Activated CD8-positive, alpha-beta memory T cell treated with anti-CD3 and anti-CD28 coated beads for 48 hours (primary cell): ENCODE data around the gene PLXNA2.

Experiments used
- DNase-seq, 3 experiments: peaks; one replicate each; pipeline ENCODE4 v3.0.0-alpha.2; 2020; ENCODE audit warnings: low read depth in 2 of 3, low spot score in 2 of 3

The PLXNA2 gene

DNA sequence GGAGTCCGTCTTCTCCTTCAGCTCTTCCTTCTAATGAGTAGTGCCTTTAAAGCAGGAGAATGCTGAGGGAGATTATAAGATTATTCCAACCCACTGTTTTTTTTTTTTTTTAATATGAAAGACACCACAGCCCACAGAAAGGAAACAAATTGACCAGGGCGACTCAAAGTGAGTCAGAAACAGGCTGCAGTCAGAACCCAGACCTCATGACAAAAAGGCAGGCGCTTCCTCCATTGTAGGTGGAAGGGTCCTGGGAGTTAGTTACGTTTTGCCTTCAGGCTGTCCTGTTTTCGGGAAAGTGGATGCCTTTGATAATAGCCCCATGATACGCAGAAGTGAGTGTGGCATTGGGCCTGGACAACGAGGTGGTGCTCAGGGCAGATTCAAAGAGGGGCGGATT, 21.0 kb downstream of the PLXNA2 start:
- no peak for DNase-seq

DNA sequence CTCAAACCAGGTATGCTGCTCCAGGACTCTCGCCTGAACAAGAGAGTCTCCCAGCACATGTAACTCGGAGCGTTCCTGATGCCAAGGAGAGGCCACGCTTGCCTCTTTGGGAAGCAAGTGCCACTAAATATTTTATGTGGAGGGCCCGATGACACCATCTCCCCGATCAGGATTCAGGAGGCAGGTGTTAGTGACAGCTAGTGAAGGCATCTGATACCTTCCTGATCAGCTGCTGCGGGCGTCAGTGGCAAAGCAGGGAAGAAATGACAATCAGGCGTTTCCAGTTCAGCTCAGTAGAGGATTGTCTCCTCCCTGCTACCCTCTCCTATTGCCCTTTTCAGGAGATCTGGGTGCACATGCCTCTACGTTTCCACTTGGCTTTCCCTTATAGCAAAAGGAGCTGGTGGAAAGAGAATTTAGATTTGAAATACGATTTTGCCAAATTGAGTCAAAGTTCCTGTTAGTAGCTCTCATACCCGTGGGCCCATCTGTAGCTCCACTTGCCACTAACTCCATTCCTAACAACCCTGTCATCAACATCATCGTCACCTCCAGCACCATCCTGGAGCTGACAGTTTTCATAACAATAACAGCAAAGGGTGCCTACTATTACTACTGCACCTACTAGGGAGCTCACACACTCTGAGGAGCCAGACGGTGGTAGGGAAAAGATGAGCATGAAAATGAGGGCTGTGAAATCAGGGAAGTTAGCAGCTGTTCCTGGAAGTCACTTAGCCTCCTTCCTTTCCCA, 21.6 kb downstream of the PLXNA2 start:
- DNase-seq, result no peak

DNA sequence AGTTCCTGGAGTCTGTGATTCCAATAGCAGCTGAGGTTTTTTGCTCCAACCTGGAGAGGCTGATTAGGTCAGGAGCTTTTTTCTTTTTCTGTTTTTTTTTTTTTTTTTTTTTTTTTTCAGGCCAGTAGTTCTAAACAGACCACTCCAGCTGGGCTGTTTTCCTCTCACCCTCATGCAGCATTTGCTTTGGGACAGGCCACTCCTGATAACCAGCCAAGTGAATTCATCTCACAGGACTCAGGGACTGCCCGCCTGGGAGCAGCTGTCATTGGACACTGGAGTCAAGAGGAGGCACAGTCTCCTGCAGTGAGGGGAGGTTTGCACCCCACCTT, 22.9 kb downstream of the PLXNA2 start:
- no peak for DNase-seq

DNA sequence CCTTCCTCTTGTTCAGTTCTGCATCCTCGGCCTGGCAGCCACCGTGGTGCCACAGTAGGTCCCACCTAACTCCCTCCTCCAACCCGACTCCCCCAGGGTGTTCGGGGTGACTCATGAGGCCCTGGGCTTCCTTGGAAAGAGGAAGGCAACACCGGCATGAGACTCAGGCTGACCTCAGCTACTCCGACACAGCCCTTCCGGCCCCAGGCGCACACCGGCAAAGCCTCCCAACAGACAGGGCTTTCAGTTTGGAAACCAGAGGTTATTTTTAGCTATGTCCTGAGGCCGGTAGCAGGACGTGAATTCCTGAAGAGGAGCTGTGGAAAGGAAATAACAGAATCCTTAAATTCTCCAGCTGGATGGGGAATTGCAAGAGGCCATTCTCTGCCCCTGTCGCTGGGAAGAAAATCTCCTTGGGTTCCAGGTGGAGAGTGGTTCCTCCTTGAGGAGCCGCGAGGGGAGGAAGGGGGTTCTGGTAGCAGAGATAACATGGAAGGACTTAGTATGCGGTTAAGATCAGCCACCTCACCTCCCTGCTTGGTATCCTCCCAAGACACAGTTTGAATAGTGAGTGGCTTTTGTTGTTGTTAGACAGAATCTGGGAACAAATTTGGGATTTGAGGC, 24.4 kb downstream of the PLXNA2 start:
- DNase-seq, result no peak

- no peak for DNase-seq
Observed at GRCh38 chr1:208219098-208219658, 25.0 kb downstream of the PLXNA2 start.

DNA sequence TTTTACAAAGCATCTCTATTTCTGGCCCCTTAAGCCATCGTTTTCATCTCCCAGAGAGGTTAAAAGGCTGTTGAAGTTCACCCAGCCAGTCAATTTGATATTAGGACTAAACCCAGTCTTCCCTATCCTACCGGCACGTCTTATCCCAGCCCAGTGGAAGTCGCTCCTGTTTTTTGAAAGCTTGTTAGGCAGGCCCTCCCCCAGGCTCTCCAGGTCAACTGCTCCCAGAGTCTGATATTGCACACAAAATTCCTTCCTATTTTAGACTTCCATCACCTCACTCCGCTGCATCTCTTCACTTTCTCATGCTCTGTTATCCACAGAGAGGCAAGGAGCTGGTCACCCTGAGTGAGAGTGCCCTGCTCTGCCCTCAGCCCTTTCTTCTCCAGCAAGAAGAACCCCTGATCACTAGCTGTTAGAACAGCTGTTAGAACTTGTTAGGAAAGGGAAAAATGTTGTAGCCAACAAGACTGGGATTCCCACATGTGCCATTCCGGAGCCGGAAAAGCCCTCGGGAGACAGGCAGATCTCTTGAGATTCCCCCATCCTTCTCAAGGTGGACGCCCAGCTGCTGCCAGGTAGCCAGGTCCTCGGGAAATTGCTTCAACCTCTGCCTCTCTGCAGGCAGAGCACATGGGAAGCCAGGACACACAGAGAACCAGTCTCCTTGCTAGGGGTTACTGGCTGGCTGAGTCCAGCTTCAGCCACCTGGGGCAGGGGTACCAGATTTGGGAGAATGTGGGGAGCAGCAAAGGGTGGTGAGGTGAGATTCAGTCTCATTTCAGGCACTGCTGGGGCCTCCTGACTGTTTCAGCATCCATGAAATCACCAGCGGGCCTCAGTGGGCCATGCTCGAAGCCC, 25.7 kb downstream of the PLXNA2 start:
- no peak for DNase-seq

DNA sequence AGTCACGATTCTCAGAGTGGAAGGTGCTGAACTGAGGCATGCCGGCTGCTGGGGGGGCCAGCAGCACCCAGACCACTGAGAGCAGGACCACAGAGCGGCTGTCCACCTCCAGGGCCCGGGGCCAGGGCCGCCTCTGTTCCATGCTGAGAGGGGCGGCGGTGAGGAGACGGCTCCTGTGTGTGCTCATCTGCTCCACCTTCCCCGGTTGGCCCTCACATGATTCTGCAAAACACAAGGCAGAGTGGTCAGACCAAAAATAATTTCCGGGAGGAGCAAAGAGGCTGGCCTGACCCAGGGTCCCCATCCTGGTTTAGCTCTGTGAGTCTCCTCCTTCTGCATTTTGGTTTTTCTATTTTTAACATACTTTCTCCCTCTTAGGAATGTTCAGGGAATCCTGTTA, 26.4 kb downstream of the PLXNA2 start:
- DNase-seq, result no peak

GRCh38 chr1:208216806-208217205, 27.4 kb downstream of the PLXNA2 start:
- DNase-seq, result no peak

- no peak for DNase-seq
Observed at GRCh38 chr1:208216062-208216461, 28.1 kb downstream of the PLXNA2 start.

DNA sequence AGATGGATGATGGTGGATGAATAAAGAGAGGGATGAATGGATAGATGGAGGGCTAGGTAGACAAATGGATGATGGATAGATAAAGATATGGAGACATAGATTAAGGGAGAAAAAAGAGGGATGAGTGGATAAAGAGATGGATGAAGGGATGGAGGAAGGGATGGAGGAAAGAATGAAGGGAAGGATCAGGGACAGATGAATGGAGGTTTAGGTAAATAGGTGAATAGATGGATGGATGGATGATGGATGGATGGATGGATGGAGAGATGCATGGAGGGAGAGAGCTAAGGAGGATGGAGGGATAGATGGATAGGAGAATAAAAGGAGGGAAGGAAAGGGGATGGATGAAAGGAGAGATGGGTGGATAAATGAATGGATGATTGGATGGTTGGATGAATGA, 28.8 kb downstream of the PLXNA2 start:
- DNase-seq, result no peak

DNA sequence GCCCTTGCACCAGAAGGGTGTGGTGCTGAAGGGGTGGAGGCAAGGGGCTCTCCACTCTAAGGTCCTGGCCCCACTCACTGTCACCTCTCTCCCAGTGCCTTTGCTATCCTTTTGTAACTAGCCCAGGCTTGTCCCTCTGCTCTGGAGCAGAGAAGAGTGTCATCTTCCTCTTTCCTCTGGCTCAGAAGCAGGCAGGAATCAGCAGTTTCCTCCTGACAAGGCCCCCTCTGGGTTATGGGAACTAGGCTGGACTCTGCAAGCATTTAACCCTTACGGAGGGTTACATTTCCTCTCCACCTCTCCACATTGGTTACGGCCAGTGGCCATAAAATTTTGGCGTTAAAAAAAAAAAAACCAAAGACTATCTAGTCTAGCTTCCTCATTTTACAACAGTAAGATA, 30.4 kb downstream of the PLXNA2 start:
- no peak for DNase-seq

DNA sequence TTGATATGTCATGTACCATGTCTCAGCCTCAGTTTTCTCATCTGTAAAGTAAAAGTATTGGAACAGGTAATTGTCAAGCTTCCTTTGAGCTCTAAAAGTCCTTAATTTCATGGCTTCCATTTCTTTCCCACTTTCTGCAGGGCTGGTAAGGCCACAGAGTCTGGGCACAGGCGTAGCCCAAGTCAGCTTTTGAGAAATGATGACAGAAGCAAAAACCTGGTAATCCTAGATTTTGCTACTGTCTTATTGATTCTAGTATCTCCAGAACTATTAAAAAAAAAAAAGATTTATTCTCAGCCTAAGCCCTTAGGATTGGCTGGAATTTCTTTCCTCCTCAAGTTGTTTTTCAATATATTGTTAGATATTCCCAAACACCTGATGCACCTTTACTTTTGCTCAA, 31.3 kb downstream of the PLXNA2 start:
- DNase-seq, result no peak

DNA sequence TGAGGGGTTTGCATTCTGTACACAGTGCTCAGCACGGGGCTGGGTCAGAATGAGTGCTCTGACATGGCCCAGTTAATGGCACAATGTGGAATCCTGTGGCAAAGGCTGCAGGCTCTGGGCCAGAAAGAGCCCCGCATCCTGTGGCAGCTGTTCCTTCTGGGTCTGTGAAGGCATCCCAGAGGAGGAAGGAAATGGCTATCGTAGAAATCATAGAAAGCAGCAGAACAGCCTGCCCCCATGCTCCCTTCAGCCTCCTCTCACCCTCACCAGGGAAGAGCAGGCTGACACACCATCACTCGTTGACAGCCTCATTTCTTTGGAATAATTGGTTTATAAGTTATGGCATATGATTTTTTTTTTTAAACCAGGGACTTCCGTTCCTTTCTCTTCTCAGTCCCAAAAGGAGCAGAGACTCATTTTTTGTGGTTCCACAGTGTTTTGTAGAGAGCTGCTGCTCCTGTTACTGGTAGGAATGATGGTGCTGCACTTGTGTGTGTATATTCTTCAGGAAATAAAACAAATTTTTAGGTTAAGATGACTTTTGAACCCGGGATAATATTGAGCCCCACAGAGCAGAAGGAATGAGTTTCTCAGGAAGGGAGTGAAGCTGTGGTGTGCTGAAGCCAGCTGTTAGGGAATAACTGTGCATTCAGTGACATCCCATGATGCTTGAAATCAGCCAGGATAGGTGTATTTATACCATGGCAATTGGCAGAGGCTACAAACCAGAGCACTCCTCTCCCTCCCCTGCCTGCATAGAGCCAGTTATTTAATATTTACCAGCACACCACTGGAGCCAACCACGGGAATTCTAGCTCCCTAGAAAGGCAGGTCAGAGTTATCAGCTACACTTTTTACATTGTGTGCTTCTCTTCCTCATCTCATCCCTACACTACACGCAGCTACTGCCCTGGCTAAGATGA, 32.0 kb downstream of the PLXNA2 start:
- DNase-seq, result no peak

GRCh38 chr1:208209896-208210589, 34.1 kb downstream of the PLXNA2 start:
- DNase-seq, result no peak

- no peak for DNase-seq
Observed at GRCh38 chr1:208209286-208209685, 34.9 kb downstream of the PLXNA2 start.

- DNase-seq, result no peak
Observed at GRCh38 chr1:208208132-208208487, 36.1 kb downstream of the PLXNA2 start.

DNA sequence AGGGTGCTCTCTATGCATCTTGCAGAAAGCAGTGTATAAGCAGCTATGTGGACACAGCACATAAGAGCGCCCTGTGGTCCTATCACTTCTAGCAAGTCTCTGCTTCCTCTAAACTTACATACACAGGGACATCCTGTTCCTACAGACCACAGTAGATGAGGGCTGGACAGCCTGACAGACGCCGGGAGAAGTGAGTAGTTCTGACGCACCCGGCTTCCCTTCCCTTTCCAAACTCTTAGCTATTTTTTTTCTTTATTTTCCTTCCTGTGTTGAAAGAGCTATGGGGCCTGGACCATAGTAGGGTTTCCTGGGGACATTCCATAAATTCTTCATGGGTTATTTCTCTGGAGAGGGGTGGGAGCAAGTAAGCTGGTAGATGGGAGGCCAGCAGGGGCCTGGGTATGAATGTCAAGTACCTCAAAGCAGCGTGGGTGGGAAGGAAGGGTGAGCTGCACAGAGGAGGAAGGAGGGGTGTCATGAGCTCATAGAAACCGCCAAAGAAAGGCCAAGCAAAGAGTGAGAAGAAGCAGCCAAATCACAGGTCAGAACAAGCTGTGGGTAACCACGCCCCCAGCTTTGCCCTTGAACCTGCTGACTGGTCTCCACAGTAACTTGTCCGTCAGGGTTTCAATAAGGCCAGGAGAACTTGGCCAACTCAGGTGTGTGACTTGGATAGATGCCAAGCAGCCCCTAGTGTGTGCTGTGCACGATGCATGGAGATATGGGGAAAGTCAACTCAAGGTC, 36.6 kb downstream of the PLXNA2 start:
- DNase-seq, result no peak

DNA sequence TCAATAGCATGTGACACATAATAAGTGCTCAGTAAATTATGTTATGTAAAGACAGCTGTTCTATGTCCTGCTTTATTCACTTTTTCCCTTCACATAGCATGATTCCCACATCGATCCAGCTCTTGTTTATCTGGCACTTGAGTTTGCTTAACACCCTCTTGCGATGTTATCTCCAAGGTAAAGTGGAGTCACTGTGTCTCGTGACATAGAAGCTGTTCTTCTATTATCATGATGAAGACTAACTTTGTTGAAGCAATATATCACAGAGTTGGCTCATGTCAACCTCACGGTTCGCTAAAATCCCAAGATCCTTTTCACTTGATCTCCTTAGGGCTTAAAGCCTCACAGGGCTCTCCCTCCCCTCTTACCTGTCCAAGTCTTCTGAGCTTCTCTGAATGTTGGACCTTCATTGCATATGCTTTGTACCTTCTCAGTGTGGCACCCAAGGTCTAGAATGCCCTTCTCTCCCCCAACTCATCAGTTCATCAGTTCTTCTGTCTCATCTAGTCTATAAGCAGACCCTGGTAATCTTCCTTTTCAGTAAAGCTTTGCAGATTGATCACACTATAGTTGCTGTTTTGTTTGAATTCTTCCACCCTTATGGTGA, 38.0 kb downstream of the PLXNA2 start:
- DNase-seq, result no peak
